NCI-H1048 (cell line): ENCODE data around the gene ZC3HAV1.
"Not testable (repeated sequence)": the region's sequence is repeated elsewhere in the genome, so short reads cannot be mapped to it uniquely, and the experiment has no call there.

Experiments
- DNase-seq: peaks from one replicate; lab custom pipeline; 2025; lab: John Stamatoyannopoulos, UW

ZC3HAV1 gene

DNA sequence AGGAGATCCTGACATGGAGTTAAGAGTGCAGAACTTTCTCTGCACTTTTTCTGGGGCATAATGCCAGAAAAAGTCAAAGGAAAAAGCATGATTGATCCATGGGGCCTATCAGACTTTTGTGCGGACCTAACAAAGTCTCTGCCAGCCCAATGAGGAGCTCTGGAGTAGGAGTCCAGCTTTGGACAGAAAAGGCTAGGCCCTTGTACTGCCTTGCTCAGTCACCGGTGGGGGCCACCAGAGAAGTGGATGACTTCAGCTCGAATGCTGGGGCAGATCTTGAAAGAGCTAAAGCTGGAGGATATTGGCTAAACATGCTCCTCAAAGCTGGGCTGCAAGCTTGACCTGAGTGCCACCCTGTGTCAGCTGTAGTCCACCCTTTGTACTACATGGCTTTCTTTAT is 2.8 kb upstream of the ZC3HAV1 start:
- no peak for DNase-seq

GRCh38 chr7:139111811-139112301 is 2.3 kb upstream of the ZC3HAV1 start:
- no peak for DNase-seq

DNA sequence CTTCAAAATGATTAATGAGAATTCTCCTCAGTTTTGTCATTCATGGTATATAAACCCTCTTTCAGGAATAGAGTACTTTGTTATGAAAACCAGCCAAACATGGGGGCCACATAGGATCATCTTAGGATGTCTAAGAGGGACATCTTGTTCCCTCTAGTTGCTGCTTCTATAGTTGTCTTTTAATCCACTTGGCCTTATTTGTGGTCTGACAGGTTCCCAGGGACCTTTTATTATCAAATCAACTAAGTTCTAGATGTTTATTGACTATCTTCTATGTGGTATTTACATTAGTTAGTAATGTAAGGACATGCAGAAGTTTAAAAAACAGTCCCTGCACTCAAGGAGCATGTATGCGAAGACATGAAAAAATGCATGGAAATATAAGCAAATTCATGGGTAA is 1.6 kb upstream of the ZC3HAV1 start:
- DNase-seq: no peak

DNA sequence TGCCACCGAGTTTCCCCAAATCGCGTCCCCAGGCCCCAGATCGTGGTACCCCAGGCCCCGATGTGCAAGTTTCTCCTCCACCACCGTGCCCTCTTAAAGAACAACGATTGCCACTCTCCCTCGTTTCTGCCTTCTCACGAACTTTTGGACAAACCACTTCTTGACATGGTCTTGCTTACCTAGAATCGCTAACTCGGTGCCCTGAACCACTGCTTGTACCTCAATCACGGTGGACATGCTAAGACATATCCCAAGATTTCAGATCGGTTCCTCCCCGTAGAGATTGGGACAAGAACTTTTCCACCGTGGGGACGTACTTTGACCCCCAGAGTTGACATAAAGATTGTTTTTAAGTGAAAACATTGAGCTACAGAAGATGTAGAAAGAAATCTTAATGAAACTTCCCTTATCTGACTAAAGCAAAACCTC is 477 bp upstream of the ZC3HAV1 start:
- no peak for DNase-seq

DNA sequence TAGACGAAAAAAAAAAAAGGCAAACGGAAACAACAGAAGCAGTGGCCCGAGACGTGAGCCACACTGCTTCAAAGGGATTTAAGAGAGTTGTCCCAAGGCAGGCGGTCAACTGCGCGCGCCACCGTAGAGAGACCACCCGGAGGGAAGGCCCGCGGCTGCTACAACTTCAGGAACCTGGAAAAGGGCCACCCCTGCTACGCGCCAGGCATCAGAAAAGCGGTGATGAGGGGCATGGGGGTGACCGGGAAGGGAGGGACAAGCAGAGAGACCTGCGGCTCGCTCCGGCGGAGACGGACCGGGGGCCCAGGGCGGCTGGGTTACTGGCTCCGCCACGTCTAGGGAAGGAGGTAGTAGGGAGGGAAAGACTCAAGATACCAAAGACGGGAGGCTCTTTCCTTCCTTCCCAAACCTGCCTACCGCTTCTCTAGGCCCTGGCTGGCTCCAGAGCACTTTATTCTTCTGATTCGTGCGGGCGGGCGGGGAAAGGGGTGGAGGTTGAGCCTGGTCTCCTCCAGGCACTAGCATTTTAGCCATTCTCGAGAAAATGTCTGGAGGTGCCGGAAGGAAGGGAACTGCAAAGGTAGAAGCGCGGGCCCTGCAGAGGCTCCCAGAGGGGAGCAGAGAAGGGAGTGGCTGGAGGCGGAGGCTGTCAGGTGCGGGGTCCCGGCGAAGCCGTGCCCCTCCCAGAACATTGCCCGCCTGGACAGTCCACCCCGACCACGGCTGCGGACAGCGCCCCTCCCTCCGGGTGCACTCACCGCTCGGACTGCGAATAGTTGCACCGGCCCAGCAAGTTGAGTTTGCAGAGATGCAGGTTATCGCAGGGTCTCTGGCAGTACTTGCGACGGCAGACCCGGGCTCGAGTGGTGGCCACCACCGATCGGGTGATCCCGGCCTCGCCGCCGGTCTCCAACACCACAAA is 993 bp downstream of the ZC3HAV1 start:
- no peak for DNase-seq

DNA sequence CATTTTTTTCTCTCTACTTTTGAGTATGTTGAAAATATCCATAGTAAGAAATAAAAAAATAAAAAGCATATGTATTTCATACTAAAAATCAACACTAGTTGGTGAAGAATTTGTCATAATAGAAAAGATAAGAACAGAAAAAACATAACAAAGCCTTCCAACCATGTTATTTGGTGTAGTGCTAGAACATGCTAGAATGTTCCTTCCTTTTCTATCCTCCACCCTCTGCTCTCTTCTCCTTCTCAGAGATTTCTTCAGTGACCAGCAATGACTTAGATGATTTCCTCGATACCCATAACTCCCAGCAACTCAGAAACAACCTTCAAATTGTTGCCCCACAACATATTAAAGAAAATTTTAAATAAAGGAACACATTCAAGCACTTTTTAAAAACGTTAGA is 2.6 kb downstream of the ZC3HAV1 start:
- DNase-seq: no peak

DNA sequence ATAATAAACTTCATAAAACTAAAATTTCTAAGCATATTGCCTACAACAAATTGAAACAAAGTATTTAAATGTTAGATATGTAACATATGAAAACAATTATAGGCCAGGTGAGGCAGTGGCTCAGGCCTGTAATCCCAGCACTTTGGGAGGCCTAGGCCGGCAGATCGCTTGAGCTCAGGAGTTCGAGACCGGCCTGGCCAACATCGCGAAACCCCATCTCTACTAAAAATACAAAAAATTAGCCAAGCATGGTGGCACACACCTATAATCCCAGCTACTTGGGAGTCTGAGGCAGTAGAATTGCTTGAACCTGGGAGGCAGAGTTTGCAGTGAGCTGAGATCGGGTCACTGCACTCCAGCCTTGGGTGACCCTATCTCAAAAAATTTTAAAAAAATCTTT is 3.3 kb downstream of the ZC3HAV1 start:
- DNase-seq: not testable (repeated sequence)

DNA sequence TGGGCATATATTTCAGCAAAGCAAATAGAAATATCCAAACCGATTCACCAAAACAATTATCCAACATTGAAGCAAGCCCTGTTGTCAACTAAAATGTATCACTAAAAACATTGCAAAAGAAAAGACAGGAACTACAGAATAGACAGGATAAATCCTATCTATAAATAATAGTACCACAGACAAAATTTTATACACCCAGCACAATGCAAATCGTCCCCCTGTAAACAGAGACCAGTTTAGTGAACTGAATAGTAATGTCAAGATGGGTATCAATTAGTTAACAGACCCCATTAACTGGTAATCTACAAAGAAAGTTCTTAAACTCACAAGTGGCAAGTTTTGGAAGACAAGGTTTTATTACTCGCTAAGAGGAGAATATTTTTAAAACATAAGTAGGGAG is 4.0 kb downstream of the ZC3HAV1 start:
- no peak for DNase-seq

DNA sequence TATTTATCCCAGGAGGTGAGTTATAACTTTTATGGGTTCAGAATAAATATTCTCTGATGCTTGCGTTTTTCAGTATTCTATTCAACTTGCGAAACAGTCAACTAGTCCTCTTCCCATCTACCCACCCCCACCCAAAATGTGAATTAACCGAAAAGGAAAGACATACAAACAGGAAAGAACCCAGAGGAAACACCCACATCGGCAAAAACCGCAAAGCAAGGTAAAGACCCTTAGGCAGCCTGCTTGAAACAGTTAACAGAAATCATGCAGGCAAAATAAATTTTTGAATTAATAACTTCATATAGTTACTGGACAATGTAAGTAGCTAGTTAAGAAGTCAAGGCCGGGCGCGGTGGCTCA is 5.4 kb downstream of the ZC3HAV1 start:
- DNase-seq: no peak

- DNase-seq: no peak
Measured at GRCh38 chr7:139103057-139103815, 6.3 kb downstream of the ZC3HAV1 start.

DNA sequence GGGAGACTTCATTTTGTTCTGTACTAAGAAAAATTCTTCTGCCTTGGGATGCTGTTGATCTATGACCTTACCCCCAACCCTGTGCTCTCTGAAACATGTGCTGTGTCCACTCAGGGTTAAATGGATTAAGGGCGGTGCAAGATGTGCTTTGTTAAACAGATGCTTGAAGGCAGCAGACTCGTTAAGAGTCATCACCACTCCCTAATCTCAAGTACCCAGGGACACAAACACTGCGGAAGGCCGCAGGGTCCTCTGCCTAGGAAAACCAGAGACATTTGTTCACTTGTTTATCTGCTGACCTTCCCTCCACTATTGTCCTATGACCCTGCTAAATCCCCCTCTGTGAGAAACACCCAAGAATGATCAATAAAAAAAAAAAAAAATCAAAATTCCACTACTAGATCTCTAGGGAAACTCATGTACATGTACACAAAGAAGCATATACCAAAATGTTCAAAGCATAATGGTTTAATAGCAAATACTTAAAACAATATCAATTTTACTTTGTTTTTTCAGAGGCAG is 7.8 kb downstream of the ZC3HAV1 start:
- not testable (repeated sequence) for DNase-seq

DNA sequence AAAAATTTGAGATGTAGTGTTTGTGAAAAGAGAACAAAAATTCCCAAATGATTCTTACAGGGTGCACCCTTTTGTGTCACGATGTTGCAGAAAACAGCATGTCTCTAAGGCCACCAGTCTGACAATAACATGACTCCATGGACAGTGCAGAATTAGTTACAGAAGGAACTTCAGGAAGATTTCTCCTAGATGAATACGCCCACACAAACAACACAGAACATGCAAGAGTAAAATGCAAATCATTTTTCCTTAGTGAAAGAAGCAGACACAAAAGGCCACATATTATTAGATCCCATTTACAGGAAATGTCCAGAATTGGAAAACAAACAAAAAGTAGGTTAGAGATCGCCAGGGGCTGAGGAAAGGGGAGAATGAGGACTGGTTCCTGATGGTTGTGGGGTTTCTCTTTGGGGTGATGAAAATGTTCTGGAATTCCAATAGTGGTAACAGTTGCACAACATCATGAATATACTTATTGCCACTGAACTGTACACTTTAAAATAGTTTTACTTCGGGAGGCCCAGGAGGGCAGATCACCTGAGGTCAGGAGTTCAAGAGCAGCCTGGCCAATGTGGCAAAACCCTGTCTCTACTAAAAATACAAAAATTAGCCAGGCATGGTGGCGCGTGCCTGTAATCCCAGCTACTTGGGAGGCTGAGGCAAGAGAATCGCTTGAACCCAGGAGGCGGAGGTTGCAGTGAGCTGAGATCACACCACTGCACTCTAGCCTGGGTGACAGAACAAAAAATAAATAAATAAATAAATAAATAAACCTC is 10.2 kb downstream of the ZC3HAV1 start:
- DNase-seq: no peak

DNA sequence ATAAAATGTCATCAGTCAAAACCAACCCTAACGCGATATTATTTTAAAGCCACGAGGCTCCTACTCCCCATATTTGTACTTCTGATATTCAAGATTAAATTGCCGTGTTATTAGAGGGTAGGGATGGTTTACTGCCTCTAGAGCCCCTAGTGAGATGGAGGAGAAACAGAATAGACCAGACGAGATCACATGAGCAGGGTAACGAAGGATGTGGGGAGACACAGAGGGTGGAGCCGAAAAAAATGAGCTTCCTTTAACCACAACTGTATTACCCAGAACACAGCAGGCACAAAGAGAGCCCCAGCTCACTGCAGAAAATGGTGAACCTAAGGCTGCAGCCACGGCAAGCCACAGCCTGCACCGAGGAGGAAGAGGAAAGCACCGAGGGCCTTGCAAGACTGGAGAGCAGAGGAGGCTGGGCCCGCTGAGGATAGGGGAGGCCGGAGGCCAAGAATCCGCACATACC is 14.3 kb downstream of the ZC3HAV1 start:
- no peak for DNase-seq

GRCh38 chr7:139094596-139094995 is 14.9 kb downstream of the ZC3HAV1 start:
- DNase-seq: no peak

DNA sequence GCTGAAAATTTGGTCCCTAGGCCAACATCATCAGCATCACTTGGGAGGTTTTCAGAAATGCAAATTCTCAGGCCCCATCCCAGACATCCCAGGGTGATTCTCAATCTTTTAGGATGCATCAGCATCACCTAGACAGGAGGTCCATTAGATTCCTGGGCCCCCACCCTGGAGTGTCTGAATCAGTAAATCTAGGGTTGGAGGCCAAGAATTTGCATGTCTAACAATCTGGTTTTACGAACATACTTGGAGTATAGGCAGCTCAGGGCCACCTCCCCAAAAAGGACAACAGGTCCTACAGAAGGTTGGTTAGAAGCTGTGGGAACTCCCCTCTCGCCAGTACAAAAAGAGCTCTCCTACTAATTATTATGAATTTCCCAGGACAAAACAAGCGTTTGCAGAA is 15.5 kb downstream of the ZC3HAV1 start:
- no peak for DNase-seq

DNA sequence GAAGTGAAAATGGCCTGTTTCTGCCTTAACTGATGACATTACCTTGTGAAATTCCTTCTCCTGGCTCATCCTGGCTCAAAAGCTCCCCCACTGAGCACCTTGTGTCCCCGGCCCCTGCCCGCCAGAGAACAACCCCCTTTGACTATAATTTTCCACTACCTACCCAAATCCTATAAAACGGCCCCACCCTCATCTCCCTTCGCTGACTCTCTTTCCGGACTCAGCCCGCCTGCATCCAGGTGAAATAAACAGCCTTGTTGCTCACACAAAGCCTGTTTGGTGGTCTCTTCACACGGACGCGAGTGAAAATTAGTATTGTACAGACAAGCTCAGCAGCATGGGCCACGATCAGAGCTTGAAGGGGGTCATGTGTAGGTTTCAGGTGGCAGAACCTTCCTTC is 16.0 kb downstream of the ZC3HAV1 start:
- not testable (repeated sequence) for DNase-seq

GRCh38 chr7:139092090-139092796 is 17.3 kb downstream of the ZC3HAV1 start:
- no peak for DNase-seq

GRCh38 chr7:139091677-139091996 is 17.9 kb downstream of the ZC3HAV1 start:
- DNase-seq: no peak

DNA sequence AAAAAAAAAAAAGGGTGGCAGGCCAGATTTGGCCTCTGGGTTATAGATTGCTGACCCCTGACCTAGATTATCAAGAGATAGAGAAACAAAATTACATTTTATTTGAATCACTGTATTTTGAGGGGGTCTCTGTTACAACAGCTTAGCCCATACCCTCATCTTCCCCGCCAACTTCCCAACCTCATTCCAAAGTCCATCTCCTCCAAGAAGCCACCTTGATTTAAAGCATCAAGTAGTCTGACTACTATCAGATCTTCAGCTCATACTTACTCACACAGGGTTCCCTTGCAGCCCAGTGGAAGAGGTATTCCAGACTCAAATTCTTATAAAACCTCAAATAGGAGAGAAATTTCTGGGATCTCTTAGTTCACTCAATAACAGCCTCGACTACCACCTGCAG is 20.4 kb downstream of the ZC3HAV1 start:
- no peak for DNase-seq

DNA sequence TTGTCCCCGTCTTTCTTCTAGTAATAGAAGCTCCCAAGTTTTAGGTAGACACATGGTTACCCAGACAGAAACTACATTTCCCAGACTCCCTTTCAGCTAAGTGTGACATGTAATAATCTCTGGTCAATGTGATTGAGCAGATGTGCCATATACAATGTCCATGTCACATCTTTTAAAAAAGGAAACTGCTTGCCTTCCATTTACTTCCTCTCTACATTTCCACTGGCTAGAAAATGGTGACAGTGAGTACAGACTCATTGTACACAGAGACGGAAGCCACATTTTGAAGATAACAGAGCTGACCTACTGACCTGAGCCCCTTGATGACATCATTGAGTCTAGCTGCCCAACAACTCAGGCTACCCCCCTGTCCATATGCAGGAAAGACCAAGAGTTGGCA is 21.3 kb downstream of the ZC3HAV1 start:
- no peak for DNase-seq

DNA sequence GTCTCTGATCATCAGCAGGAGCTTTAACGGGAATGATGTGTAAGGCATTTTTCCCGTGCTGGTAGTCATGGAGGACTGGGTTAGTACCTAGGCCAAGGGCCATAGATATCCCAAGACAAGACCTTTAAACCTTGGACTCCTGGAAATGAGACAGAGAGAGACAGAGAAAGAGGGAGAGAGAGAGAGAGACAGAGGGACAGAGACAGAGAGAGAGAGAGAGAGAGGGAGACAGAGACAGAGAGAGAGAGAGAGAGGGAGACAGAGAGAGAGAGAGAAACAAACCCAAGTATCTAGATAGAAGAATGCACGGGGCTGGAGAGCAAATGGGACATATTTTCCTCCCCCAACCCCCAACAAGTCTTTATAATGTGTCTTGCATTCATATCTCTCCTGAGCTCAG is 22.3 kb downstream of the ZC3HAV1 start:
- DNase-seq: no peak

DNA sequence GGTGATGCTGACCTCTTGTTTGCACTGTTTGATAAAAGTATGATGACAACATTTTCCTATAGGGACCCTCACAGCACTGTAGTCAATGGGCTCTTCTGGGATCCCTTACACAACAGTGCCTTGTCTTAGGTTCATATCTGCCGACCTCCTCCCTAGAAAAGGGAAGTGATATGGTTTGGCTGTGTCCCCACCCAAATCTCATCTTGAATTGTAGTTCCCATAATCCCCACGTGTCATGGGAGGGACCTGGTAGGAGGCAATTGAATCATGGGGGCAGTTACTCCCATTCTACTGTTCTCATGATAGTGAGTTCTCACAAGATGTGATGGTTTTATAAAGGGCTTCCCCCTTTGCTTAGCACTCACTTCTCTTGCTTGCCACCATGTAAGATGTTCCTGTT is 23.1 kb downstream of the ZC3HAV1 start:
- DNase-seq: no peak
